Stimulated activated CD8-positive, alpha-beta memory T cell treated with anti-CD3 and anti-CD28 coated beads, Interleukin-2, amount 100 ng/mL, for 1 hour (primary cell): Measurements from ENCODE around the gene XRCC2.

Experiments used
- DNase-seq, 2 donors: peaks; one replicate each; pipeline ENCODE4 v3.0.0-alpha.2; 2020; ENCODE audit warnings: low read depth in 2 of 2

XRCC2 gene

DNA sequence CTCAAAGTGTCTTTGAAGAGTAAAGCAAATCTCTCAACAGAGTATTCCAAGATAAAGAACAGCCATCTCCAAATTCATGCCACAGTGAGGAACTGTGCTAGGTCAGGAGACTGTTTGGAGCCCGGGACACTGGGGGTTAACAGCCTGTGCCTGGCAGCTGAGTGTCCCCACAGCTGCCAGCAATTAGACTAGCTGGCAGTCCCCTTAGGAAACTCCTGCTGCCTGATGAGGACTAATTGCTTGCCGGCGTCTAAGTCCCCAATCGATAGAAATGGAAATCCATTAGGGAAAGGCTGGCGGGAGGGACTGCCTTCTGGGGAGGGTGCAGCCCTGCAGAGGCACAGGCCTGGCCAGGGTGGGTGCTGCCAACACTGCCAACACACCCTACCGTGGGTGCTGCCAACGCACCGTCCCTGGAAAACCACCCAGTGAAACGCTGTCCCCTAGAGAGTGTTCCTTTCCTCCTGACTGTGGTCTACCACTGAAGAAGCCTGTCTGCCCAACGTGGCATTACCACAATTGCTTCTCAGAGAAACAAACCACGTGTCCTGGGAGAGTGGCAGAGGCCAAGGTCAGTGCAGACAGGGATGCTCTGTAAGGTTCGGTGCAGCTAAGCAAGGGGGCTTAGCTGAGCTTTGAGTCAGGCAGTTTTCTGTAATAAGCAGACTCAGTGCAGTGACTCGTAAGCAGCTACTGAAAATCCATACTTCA, 60.8 kb downstream of the XRCC2 start:
- no peak for DNase-seq

DNA sequence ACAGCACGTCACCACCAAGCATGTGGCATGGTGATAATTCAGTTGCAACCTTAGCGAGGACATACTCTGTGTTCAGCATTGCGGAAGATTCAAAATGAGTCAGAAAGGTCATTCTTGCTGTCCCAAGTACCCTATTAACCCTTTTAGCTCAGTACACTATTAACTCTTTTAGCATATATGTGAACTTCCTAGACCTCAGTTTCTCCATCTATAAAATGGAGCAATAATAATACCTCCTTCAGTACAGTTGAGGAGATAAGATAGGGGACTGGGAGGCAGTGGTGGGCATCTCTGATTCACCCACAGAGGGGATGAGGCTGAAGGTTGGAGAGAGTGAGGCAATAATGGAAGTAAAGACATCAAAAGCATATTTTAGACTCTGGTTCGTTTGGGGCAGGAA, 67.3 kb downstream of the XRCC2 start:
- no peak for DNase-seq

DNA sequence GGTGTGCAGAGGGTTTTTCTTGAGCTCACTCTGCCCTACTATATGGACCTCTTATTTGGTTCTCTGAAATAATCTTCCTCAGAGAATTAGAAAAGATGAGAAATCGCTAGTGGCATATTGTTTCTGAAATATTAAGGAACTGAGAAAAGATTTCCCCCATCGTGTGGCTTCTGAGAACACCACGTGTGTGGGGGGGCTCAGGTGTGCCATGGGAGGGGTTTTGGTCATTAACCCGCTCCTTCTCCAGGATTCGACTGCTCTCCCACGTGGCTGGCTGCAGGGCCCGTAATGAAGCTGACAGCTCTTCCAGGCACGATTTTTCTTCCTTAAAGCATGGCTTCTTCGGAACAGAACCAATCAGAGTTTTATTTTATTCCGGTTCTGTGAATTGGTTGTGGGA, 67.7 kb downstream of the XRCC2 start:
- no peak for DNase-seq

GRCh38 chr7:152607007-152607406, 68.9 kb downstream of the XRCC2 start:
- DNase-seq = no peak

DNA sequence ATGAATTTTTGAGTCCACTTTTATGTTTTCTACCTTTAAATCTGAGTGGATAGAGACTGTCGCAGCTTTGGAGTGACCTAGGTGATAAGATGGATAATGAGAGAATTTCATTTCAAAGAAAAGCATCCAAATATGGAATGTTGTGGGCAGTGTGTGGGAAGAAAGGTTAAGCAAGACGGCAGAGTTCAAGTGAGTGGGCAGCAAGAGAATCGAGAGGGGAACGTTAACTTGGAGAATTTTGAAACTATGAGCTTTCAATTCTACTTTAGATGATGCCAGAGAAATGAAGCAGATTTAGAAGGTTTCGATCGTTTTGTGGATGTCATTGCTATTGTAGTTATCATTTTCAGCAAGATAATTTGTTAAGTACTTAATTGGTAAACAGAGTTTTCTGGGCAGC, 73.0 kb downstream of the XRCC2 start:
- DNase-seq = no peak

DNA sequence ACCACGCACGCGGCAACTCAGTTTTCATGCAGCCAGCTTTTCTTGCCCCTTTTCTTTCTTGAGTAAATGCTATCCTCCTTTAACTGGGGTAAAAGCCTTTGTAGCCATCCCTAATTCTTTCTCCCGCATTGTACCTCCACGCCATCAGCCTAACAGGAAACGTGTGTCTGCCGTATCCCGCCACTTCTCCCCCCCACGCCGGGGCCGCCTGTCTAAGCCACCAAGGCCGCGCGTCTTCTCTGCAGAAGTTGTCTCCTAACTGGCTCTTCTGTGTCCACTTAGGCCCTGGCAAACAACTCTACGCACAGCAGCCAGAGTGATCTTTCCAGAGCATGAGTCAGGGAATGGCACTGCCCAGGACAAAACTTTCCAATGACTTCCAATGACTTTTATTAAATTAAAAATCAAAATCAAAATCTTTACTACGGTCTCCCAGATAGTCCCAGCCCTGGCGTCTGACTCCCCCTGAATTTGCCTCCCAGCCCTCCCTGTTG, 74.6 kb downstream of the XRCC2 start:
- no peak for DNase-seq

GRCh38 chr7:152600266-152600665, 75.7 kb downstream of the XRCC2 start:
- DNase-seq = no peak

DNA sequence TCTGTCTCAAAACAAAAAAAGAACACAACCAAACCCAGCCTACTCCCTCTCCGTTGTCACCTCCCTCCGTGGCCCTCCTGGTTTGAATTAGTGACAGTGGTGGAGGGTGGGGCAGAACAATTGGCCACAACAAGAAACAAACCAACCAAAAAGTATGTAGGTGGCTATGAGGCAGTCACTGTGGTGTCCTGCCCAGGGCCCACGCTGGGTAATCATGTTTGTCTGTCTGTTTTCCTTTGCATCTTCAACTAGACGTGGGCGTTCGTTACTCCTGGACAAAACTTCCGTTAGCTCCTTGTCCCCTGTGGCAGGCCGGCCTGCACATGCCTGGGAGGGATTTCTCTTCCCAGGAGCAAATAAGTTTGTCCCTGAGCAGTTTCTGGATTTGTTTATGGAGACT, 78.4 kb downstream of the XRCC2 start:
- DNase-seq = no peak

- no peak for DNase-seq
Measured at GRCh38 chr7:152596824-152597223, 79.1 kb downstream of the XRCC2 start.
